Smooth muscle cell (in vitro differentiated cells): Measurements from ENCODE around the gene RIOX2. TPM values are rescaled to one million over a fixed set of nuclear protein-coding genes. Genes with fewer than 3 reads are reported as not detected.
"Not testable (repeated sequence)": the region's sequence is repeated elsewhere in the genome, so short reads cannot be mapped to it uniquely, and the experiment has no call there.

Source experiments
- DNase-seq: peaks from one replicate; lab custom pipeline; 2025; ENCODE audit not compliant: unreplicated experiment; lab: John Stamatoyannopoulos, UW
- H2AFZ ChIP-seq: fragments of 200-600 bp; sonication (generic); 2 replicates; pipeline ENCODE4 v1.6.0; 2016; ENCODE audit warnings: antibody characterized with exemption, low read depth, mild to moderate bottlenecking
- H3F3A ChIP-seq: fragments of 200-600 bp; sonication (generic); 2 replicates; pipeline ENCODE4 v1.6.0; 2017; ENCODE audit warnings: antibody characterized with exemption, low read depth
- H3K27ac ChIP-seq: fragments of 200-600 bp; sonication (generic); 2 replicates; pipeline ENCODE4 v1.5.1; 2016; ENCODE audit warnings: low read depth, mild to moderate bottlenecking
- H3K27me3 ChIP-seq: fragments of 200-600 bp; sonication (generic); 2 replicates; pipeline ENCODE4 v1.6.1; 2016; ENCODE audit warnings: low read depth, mild to moderate bottlenecking
- H3K36me3 ChIP-seq: fragments of 200-600 bp; sonication (generic); 2 replicates; pipeline ENCODE4 v1.5.1; 2016; ENCODE audit warnings: low read depth
- H3K4me1 ChIP-seq: fragments of 200-600 bp; sonication (generic); 2 replicates; pipeline ENCODE4 v1.5.1; 2016; ENCODE audit warnings: low read depth
- H3K4me2 ChIP-seq: fragments of 200-600 bp; sonication (generic); 2 replicates; pipeline ENCODE4 v1.6.0; 2016; ENCODE audit warnings: mild to moderate bottlenecking
- H3K4me3 ChIP-seq: fragments of 200-600 bp; sonication (generic); 2 replicates; pipeline ENCODE4 v1.5.1; 2016; ENCODE audit warnings: mild to moderate bottlenecking
- H3K79me2 ChIP-seq: fragments of 200-600 bp; sonication (generic); 2 replicates; pipeline ENCODE4 v1.6.0; 2016; ENCODE audit warnings: low read depth, mild to moderate bottlenecking
- H3K9ac ChIP-seq: fragments of 200-600 bp; sonication (generic); 2 replicates; pipeline ENCODE4 v1.6.0; 2016; ENCODE audit warnings: low read depth
- H3K9me3 ChIP-seq: fragments of 200-600 bp; sonication (generic); replicated peaks from 2 replicates; pipeline ENCODE4 v1.5.1; 2016; ENCODE audit warnings: low read depth
- H4K20me1 ChIP-seq: fragments of 200-600 bp; sonication (generic); 2 replicates; pipeline ENCODE4 v1.6.0; 2016; ENCODE audit warnings: low read depth
- CTCF ChIP-seq: fragments of 200-600 bp; sonication (generic); IDR thresholded peaks from 2 replicates; pipeline ENCODE4 v1.5.1; 2017; ENCODE audit warnings: borderline replicate concordance, mild to moderate bottlenecking, antibody characterized with exemption; ENCODE audit not compliant: insufficient read depth, poor library complexity, severe bottlenecking
- WGBS: methylation state at CpG from one replicate; pipeline ENCODE4 v1.1.7; 2016; ENCODE audit warnings: low lambda C conversion rate; 5-methylcytosine and 5-hydroxymethylcytosine counted together
- polyA plus RNA-seq: library from polyadenylated mRNA; unstranded; fragments of >200 nt; fragmentation: Nextera tagmentation; extraction: Ambion mirVana; gene quantifications from 2 replicates; pipeline ENCODE4 v1.2.1, GENCODE V29; 2016
- total RNA-seq: library from RNA; depleted of rRNA; stranded (reverse); fragments of >200 nt; gene quantifications from 2 replicates; pipeline ENCODE4 v1.2.3, GENCODE V29; 2014

The RIOX2 gene
- total and polyA plus RNA-seq, 2 experiments from 2014 or later: 14.6 to 17.8 TPM

GRCh38 chr3:97910931-97911351 is 61.3 kb downstream of the RIOX2 start:
- no peaks in the 10 kb centered on the region for H3F3A ChIP-seq
- H3K4me1 ChIP-seq: no peaks in the 10 kb centered on the region
- H4K20me1 ChIP-seq: no peaks in the 10 kb centered on the region
- no peak overlapping the region for H2AFZ ChIP-seq
- H3K4me3 ChIP-seq: no peak overlapping the region
- peaks cover 4% of the 10 kb centered on the region for H3K36me3 ChIP-seq
- no peak overlapping the region for H3K9ac ChIP-seq
- 70% methylated on average over 3 of the region's 3 CpGs for WGBS
- no peak for TF ChIP-seq CTCF
- H3K4me2 ChIP-seq: no peak overlapping the region
- no peaks in the 10 kb centered on the region for H3K27me3 ChIP-seq
- no peaks in the 10 kb centered on the region for H3K79me2 ChIP-seq
- no peak for DNase-seq
- H3K9me3 ChIP-seq: no peaks in the 10 kb centered on the region
- H3K27ac ChIP-seq: no peak overlapping the region

- H4K20me1 ChIP-seq, DNase-seq, H3F3A ChIP-seq, H2AFZ ChIP-seq, H3K36me3 ChIP-seq, H3K9ac ChIP-seq, H3K27ac ChIP-seq, H3K4me1 ChIP-seq, H3K4me3 ChIP-seq, H3K9me3 ChIP-seq, H3K27me3 ChIP-seq, H3K79me2 ChIP-seq: not testable (repeated sequence)
- peak overlapping the region; percentile 12 for H3K4me2 ChIP-seq
- WGBS: 71% methylated on average over 23 of the region's 24 CpGs
Measured at GRCh38 chr3:97910236-97910831, 61.9 kb downstream of the RIOX2 start.

DNA sequence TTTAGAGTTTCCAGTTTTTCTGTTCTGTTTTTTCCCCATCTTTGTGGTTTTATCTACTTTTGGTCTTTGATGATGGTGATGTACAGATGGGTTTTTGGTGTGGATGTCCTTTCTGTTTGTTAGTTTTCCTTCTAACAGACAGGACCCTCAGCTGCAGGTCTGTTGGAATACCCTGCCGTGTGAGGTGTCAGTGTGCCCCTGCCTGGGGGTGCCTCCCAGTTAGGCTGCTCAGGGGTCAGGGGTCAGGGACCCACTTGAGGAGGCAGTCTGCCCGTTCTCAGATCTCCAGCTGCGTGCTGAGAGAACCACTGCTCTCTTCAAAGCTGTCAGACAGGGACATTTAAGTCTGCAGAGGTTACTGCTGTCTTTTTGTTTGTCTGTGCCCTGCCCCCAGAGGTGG is 62.4 kb downstream of the RIOX2 start:
- H3K9me3 ChIP-seq, H2AFZ ChIP-seq, H3F3A ChIP-seq, H3K36me3 ChIP-seq, H3K4me1 ChIP-seq, H3K9ac ChIP-seq, H3K4me2 ChIP-seq, H3K79me2 ChIP-seq, H3K4me3 ChIP-seq, H4K20me1 ChIP-seq, H3K27ac ChIP-seq, DNase-seq, H3K27me3 ChIP-seq: not testable (repeated sequence)
- WGBS: 78% methylated on average over 1 of the region's 3 CpGs

DNA sequence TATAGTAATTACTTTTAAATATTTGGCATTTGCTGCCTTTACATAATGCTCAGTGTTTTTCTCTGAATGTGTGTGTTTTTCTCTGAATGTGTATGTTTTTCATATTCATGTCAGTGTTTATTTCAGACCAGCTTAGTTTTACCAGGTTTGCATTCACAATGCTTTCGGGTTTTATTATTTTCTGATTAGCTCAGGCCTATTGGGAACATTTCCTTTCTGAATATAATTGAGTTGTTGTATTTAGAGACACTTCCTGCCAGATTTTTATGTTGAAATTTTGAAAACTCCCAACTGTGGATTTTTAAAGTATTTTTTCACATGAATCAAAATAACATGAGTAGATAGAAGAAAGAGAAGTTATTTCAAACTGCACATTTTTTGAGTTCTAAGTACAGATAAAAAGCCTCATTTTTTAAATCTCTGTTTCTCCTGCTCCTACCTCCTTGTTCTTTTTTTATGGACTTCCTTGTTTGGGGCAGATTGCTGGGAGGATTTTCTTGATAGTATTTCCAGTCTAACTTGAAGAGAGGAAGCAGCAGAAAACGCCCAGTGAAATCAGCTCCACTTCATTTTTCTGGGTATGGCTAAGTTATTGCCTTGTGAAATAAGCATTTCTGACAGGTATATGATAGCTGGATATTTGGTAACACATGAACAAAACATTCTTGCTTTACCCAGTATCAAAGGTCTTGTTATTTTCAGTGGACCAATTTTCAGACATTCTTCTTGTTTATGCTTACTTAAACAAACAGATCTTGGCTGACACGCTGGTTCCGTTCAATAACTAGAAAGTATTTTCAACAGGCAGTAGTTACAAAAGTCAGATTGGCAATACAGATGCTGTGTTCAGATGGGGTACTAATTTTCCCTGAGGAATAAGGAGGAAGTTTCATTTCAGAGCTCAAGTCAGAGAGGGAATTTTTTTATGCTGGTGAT is 70.7 kb downstream of the RIOX2 start:
- Histone ChIP-seq H3K36me3 (no peaks in the 10 kb centered on the region), H3K9me3 (no peaks in the 10 kb centered on the region), H2AFZ (no peak overlapping the region), H3F3A (no peaks in the 10 kb centered on the region), H4K20me1 (no peaks in the 10 kb centered on the region), H3K4me3 (no peak overlapping the region), H3K9ac (no peak overlapping the region), H3K27me3 (no peaks in the 10 kb centered on the region), H3K27ac (no peak overlapping the region), H3K4me2 (no peak overlapping the region), H3K79me2 (no peaks in the 10 kb centered on the region), H3K4me1 (no peaks in the 10 kb centered on the region)
- no peak for TF ChIP-seq CTCF
- WGBS: 84% methylated on average over 4 of the region's 4 CpGs
- DNase-seq: no peak
